Measurements from ENCODE around the gene CLEC10A.

DNA sequence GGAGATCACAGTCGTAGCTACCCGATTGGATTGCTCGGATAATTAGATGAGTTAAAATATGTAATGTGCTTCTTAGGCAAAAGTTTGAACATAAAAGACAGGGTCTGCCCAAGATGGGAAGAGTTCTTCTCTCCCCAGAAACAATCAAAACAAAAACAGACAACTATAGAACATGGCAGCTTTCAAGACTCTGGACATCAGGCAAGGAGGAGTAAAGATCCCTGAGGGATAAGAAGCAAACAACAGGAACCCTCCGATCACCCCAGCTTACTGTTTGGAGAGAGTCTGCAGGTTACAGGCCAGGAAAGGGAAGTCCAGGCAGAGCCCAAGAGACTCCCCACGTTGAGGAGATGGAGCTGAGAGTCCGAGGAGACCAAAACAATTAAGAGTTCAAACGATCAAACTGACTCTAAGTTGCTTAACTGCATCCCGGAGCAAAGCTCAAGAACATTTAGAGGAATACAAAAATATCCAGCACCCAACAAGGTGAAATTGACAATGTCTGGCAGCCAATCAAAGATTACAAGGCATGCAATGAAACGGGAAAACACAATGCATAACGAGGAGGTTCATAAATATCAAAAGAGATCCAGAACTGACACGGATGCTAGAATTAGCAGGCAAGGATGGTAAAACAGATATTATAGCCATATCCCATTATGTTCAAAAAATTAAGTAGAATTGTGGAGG is 30.7 kb upstream of the CLEC10A start:
- TF ChIP-seq, protein P1, sequence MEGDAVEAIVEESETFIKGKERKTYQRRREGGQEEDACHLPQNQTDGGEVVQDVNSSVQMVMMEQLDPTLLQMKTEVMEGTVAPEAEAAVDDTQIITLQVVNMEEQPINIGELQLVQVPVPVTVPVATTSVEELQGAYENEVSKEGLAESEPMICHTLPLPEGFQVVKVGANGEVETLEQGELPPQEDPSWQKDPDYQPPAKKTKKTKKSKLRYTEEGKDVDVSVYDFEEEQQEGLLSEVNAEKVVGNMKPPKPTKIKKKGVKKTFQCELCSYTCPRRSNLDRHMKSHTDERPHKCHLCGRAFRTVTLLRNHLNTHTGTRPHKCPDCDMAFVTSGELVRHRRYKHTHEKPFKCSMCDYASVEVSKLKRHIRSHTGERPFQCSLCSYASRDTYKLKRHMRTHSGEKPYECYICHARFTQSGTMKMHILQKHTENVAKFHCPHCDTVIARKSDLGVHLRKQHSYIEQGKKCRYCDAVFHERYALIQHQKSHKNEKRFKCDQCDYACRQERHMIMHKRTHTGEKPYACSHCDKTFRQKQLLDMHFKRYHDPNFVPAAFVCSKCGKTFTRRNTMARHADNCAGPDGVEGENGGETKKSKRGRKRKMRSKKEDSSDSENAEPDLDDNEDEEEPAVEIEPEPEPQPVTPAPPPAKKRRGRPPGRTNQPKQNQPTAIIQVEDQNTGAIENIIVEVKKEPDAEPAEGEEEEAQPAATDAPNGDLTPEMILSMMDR (IDR thresholded peaks at IDR 0.05), result no peak
- TF ChIP-seq EP300 (IDR thresholded peaks at IDR 0.05) (no peak), POLR2A (IDR thresholded peaks at IDR 0.05; ENCODE audit: low read depth) (no peak), POLR2AphosphoS5 (IDR thresholded peaks at IDR 0.05) (no peak)
